Calu3 (cell line): ENCODE data around the gene KCNAB1. TPM values are rescaled to one million over a fixed set of nuclear protein-coding genes. Genes with fewer than 3 reads are reported as not detected.

Source experiments
- BruUV-seq: library from RNA; stranded (reverse); fragments of 400-500 nt; replicated peaks from 2 replicates; lab custom pipeline; 2021; lab: Mats Ljungman, UMichigan
- CTCF ChIA-PET: fragments of 300-600 bp; sonication (Branson Sonifier 250); formaldehyde crosslinking; loops from one replicate; lab custom pipeline; 2022; ENCODE audit warnings: antibody characterized with exemption; lab: Charles Lee
- DNase-seq: peaks from one replicate; pipeline ENCODE4 v3.0.0; 2022
- H3K27ac Mint-ChIP-seq: one replicate; pipeline ENCODE4 v1.8.0; 2022; ENCODE audit warnings: mixed read lengths; ENCODE audit not compliant: unreplicated experiment
- H3K27me3 Mint-ChIP-seq: one replicate; pipeline ENCODE4 v1.8.0; 2022; ENCODE audit warnings: mixed read lengths; ENCODE audit not compliant: unreplicated experiment
- H3K36me3 Mint-ChIP-seq: one replicate; pipeline ENCODE4 v1.8.0; 2022; ENCODE audit warnings: mild to moderate bottlenecking, moderate library complexity, mixed read lengths; ENCODE audit not compliant: insufficient read depth, unreplicated experiment
- H3K4me1 Mint-ChIP-seq: one replicate; pipeline ENCODE4 v1.8.0; 2022; ENCODE audit warnings: mild to moderate bottlenecking, low read depth, mixed read lengths; ENCODE audit not compliant: unreplicated experiment
- H3K4me3 Mint-ChIP-seq: one replicate; pipeline ENCODE4 v1.8.0; 2022; ENCODE audit warnings: mild to moderate bottlenecking, low read depth, moderate library complexity, mixed read lengths; ENCODE audit not compliant: unreplicated experiment
- H3K9me3 Mint-ChIP-seq: one replicate; pipeline ENCODE4 v1.8.0; 2022; ENCODE audit warnings: low read depth, mixed read lengths; ENCODE audit not compliant: unreplicated experiment
- intact Hi-C: fragments of 100-400 bp; cut with micrococcal nuclease; formaldehyde crosslinking; loops from one replicate; pipeline ENCODE4 v1.10.0; 2022; ENCODE audit not compliant: unreplicated experiment
- total RNA-seq: library from RNA; stranded (reverse); gene quantifications from 2 replicates; pipeline ENCODE4 v1.2.3, GENCODE V29; 2022
- TF ChIP-seq, protein P1 (sequence below): fragments of 200-600 bp; IDR thresholded peaks from one replicate; pipeline ENCODE4 v1.8.0; 2022; ENCODE audit warnings: antibody characterized with exemption; ENCODE audit not compliant: unreplicated experiment

The KCNAB1 gene
- total RNA-seq, 1 experiment from 2014 or later = 1.6 TPM

DNA sequence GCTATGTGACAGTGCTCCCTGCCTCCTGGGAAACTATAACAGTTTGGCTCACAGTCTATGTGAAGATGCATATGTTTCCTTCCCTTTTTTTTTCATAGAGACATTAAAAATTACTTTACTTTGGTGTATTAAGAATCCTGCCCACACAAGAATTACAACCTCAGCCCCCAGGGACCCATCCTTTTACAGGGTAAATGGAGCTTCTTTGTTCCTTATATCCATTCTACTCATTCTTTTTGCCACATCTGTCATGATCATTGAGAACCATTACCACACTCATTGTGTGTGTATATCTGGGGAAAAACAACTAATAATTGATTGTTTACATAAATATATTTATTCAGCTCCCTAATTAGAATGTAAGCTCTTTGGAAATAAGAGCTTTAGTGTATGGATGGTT, 277.2 kb downstream of the KCNAB1 start:
- no peak overlapping the region for H3K4me3 Mint-ChIP-seq
- H3K27ac Mint-ChIP-seq = no peak overlapping the region
- peaks cover 58% of the 10 kb centered on the region for H3K27me3 Mint-ChIP-seq
- H3K9me3 Mint-ChIP-seq = no peaks in the 10 kb centered on the region
- TF ChIP-seq, protein P1, sequence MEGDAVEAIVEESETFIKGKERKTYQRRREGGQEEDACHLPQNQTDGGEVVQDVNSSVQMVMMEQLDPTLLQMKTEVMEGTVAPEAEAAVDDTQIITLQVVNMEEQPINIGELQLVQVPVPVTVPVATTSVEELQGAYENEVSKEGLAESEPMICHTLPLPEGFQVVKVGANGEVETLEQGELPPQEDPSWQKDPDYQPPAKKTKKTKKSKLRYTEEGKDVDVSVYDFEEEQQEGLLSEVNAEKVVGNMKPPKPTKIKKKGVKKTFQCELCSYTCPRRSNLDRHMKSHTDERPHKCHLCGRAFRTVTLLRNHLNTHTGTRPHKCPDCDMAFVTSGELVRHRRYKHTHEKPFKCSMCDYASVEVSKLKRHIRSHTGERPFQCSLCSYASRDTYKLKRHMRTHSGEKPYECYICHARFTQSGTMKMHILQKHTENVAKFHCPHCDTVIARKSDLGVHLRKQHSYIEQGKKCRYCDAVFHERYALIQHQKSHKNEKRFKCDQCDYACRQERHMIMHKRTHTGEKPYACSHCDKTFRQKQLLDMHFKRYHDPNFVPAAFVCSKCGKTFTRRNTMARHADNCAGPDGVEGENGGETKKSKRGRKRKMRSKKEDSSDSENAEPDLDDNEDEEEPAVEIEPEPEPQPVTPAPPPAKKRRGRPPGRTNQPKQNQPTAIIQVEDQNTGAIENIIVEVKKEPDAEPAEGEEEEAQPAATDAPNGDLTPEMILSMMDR = no peak
- DNase-seq = no peak
- H3K4me1 Mint-ChIP-seq = no peaks in the 10 kb centered on the region
- no peaks in the 10 kb centered on the region for H3K36me3 Mint-ChIP-seq
- CTCF ChIA-PET = no interaction called here
- intact Hi-C loops = no loop called here
- BruUV-seq = no TSS peak

DNA sequence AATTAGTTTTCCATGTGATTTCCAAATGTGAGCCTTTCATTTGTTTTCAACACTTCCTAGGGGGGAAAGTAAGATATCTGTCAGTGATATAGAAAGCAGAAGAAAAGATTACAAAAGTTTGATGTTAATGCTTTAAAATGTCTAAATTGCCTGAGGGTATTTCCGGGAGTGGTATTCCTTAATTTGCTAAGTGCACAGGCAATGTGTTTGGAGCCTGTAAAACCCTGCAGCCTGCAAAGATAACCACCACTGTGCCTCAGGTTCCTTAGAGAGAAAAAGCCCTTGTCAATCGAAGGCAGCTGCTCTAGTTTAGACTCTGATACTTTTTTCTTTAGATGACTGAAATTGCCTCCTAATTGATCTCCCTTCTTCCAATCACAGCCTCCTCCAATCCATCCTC, 279.7 kb downstream of the KCNAB1 start:
- DNase-seq = no peak
- no TSS peak for BruUV-seq
- no peaks in the 10 kb centered on the region for H3K4me1 Mint-ChIP-seq
- TF ChIP-seq, protein P1 = no peak
- H3K36me3 Mint-ChIP-seq = no peaks in the 10 kb centered on the region
- H3K9me3 Mint-ChIP-seq = no peaks in the 10 kb centered on the region
- CTCF ChIA-PET = no interaction called here
- peaks cover 35% of the 10 kb centered on the region for H3K27me3 Mint-ChIP-seq
- no peak overlapping the region for H3K27ac Mint-ChIP-seq
- intact Hi-C loops = no loop called here
- no peak overlapping the region for H3K4me3 Mint-ChIP-seq

DNA sequence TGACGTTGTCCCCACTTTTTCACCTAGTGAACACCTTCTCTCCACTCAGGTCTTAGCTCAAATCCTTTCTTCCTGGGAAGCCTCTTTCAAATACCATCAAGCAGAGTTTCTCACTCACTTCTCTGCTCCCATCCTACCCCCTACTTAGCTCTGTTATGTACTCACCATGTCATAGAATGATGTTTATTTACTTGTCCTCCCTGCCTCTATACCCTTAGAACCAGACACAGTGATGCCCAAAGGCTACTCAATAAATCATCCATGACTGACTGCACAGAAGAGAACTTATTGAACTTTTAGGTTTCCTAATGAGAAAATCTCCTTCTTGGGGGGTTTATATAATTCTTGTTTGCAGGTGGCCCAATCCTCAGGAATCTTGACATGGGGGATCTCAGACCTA, 280.4 kb downstream of the KCNAB1 start:
- intact Hi-C loops = no loop called here
- Mint-ChIP-seq H3K9me3 (no peaks in the 10 kb centered on the region), H3K27ac (no peak overlapping the region), H3K4me1 (no peaks in the 10 kb centered on the region), H3K36me3 (no peaks in the 10 kb centered on the region), H3K27me3 (peaks cover 37% of the 10 kb centered on the region), H3K4me3 (no peak overlapping the region)
- no TSS peak for BruUV-seq
- CTCF ChIA-PET = no interaction called here
- TF ChIP-seq, protein P1 = no peak
- DNase-seq = no peak

DNA sequence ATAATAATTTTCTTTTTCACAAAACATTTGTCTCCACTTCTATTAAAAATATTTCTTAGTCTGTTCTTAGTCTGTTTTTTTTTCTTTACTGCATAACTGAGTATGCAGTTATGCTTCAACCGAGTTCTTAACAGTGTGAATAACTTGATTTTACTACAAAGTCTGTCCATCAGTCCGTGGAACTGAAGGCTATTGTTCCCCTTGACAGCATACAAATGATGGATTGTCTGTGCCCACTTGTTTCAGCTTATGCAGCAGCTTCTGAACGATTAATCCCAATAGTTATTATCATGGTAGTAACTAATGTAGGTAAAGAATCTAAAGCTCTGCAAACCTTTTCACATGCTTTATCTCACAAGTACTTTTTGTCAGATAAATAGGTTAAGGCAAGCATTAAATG, 283.8 kb downstream of the KCNAB1 start:
- Mint-ChIP-seq H3K27ac (no peak overlapping the region), H3K36me3 (no peaks in the 10 kb centered on the region), H3K27me3 (peaks cover 53% of the 10 kb centered on the region), H3K4me1 (no peaks in the 10 kb centered on the region), H3K4me3 (no peak overlapping the region), H3K9me3 (no peaks in the 10 kb centered on the region)
- intact Hi-C loops = no loop called here
- CTCF ChIA-PET = interaction anchor here (0.6 kb wide), 1 partner anchor 121 kb away, joined by 3 read pairs; no protein-coding TSS in a partner anchor
- no TSS peak for BruUV-seq
- TF ChIP-seq, protein P1 = no peak
- no peak for DNase-seq
